ENCODE data around the gene ZFP36. TPM values are rescaled to one million over a fixed set of nuclear protein-coding genes. Genes with fewer than 3 reads are reported as not detected.

ZFP36 gene
- total RNA-seq, 2 donors from 2014 or later: 55.8 to 108 TPM

DNA sequence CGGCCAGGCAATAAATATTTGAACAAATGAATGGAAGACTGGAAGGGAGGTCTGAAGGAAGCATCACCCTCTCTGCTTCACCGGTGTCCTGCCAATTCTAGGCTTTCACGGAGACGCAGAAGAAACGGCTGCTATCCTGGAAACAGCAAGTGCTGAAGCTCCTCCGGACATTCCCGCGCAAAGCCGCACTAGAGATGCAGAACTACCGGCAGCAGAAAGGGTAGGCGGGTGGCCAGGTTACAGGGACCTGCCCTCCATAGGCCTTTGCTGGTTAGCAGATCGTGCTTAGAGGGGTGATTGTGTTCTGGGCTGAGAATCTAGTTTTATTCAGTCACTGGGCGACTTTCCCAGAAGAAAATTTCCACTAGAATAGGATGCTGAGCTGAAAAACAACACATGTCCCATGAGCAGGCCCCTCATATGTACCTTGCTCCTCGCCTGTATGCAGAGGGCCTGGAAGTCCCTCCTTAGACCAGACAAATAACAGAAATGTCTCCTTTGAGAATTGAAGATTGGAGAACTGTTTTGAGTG lies 26.7 kb upstream of the ZFP36 start:
- no peak for ATAC-seq
- no peak overlapping the region for H3K4me3 ChIP-seq
- peaks cover 7 to 43% of the 10 kb centered on the region in 2 donors for H3K36me3 ChIP-seq (replicated peaks in 1 of 2; ENCODE audit: insufficient read depth in 1 of 2, low read depth in 2 of 2)
- no peak overlapping the region for H3K27ac ChIP-seq
- no peak for DNase-seq
- H3K4me1 ChIP-seq: no peaks in the 10 kb centered on the region
- H3K27me3 ChIP-seq: no peaks in the 10 kb centered on the region
- intact Hi-C loops (cut with DNase I): loop anchor here (5.0 kb wide), 1 partner anchor 33 kb away; no protein-coding TSS in a partner anchor
- WGBS, 2 donors: 91 to 96% methylated on average over 14 of the region's 14 CpGs
- H3K9me3 ChIP-seq: no peaks in the 10 kb centered on the region
- TF ChIP-seq POLR2A (IDR thresholded peaks at IDR 0.05): no peak
- TF ChIP-seq, protein P1, sequence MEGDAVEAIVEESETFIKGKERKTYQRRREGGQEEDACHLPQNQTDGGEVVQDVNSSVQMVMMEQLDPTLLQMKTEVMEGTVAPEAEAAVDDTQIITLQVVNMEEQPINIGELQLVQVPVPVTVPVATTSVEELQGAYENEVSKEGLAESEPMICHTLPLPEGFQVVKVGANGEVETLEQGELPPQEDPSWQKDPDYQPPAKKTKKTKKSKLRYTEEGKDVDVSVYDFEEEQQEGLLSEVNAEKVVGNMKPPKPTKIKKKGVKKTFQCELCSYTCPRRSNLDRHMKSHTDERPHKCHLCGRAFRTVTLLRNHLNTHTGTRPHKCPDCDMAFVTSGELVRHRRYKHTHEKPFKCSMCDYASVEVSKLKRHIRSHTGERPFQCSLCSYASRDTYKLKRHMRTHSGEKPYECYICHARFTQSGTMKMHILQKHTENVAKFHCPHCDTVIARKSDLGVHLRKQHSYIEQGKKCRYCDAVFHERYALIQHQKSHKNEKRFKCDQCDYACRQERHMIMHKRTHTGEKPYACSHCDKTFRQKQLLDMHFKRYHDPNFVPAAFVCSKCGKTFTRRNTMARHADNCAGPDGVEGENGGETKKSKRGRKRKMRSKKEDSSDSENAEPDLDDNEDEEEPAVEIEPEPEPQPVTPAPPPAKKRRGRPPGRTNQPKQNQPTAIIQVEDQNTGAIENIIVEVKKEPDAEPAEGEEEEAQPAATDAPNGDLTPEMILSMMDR (IDR thresholded peaks at IDR 0.05): no peak

DNA sequence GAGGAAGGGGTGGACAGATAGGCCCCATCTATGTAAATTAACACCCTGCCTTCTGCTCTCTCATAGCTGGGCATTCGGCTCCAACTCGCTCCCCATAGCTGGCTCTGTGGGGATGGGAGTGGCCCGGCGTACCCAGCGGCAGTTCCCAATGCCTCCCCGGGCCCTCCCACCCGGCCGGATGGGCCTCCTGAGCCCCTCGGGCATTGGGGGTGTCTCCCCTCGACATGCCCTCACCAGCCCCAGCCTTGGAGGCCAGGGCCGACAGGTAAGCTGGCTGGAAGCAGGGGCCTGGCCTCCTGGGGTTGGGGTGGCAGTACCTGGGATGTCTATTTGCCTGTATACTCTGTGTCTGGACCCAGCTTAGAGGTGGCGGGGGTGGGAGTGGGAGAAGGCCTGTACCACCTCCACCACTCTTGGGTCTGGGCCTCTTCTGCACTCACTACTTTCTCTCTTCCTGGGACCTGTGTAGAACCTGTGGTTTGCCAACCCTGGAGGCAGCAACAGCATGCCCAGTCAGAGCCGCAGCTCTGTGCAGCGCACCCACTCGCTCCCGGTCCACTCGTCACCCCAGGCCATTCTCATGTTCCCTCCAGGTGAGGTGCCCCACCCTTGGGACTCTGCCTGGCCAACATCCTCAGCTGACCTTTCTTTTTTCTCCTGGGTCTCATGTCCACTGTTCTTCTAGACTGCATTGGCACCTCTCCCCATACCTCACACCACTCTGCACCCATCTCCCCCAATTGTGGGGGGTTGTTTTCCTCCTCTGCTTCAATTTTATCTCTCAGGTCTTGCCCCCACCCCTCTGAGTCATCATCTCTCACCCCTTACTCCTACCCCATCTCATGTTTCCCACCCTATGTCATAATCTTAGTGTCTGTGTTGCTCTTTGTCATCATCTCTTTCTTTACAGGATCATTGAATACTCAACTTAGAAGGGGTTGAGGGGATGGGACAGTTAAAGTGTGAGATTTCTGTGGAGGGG lies 25.8 kb upstream of the ZFP36 start:
- no peak overlapping the region for H3K4me3 ChIP-seq
- no peak for DNase-seq

DNA sequence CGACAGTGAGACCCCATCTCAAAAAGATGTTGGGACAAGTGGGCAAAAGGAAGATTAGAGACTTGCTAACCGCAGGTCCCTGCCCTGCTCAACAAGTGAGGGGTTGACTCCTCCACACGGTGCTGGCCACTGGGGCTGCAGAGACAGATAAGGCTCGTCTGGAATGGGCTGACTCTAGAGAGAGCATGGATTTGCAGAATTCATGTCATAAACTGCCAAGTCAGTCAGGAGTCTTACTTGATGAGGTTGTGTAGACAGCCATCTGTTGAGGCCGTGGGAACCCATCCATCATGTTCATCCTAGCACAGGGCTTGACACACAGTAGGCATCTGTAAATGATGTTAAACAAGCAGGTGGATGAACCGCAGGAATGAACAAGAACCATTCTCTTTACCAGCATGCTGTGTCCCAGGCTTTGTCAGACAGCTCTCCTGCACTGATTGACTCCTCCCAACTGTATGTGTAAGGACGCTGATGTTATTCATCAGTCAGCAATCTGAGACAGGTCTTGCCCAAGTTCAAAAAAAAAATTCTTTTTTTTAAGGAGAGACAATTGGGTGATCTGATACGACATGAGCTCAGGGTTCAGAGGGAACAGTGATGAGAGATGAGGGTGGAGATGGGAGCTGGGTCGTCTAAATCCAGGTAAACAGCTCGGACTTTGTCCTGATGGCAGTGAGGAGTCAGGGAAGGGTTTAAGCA lies 24.6 kb upstream of the ZFP36 start:
- Histone ChIP-seq H3K36me3 (replicated peaks in 1 of 2; ENCODE audit: insufficient read depth in 1 of 2, low read depth in 2 of 2) (peaks cover 7 to 39% of the 10 kb centered on the region in 2 donors), H3K4me3 (no peak overlapping the region), H3K4me1 (no peaks in the 10 kb centered on the region), H3K9me3 (no peaks in the 10 kb centered on the region), H3K27me3 (no peaks in the 10 kb centered on the region), H3K27ac (no peak overlapping the region)
- ATAC-seq (no peak), DNase-seq (no peak)
- 67 to 68% methylated on average over 10 of the region's 10 CpGs for WGBS, 2 donors
- intact Hi-C loops (cut with DNase I): loop anchor here (5.0 kb wide), 1 partner anchor 35 kb away; no protein-coding TSS in a partner anchor
- TF ChIP-seq POLR2A (IDR thresholded peaks at IDR 0.05): no peak
- TF ChIP-seq, protein P1 (IDR thresholded peaks at IDR 0.05): no peak

More for the DNA sequence above, 25.8 kb upstream of the ZFP36 start:
- Histone ChIP-seq H3K27ac (no peak overlapping the region), H3K9me3 (no peaks in the 10 kb centered on the region), H3K36me3 (replicated peaks in 1 of 2; ENCODE audit: insufficient read depth in 1 of 2, low read depth in 2 of 2) (peaks cover 7 to 46% of the 10 kb centered on the region in 2 donors), H3K4me1 (no peaks in the 10 kb centered on the region), H3K27me3 (no peaks in the 10 kb centered on the region)
- no peak for ATAC-seq
- TF ChIP-seq, protein P1 (IDR thresholded peaks at IDR 0.05): no peak
- TF ChIP-seq POLR2A (IDR thresholded peaks at IDR 0.05): no peak
- intact Hi-C loops (cut with DNase I): loop anchor here (5.0 kb wide), 1 partner anchor 34 kb away; no protein-coding TSS in a partner anchor
- 88 to 90% methylated on average over 9 to 16 of the region's 17 CpGs for WGBS, 2 donors

DNA sequence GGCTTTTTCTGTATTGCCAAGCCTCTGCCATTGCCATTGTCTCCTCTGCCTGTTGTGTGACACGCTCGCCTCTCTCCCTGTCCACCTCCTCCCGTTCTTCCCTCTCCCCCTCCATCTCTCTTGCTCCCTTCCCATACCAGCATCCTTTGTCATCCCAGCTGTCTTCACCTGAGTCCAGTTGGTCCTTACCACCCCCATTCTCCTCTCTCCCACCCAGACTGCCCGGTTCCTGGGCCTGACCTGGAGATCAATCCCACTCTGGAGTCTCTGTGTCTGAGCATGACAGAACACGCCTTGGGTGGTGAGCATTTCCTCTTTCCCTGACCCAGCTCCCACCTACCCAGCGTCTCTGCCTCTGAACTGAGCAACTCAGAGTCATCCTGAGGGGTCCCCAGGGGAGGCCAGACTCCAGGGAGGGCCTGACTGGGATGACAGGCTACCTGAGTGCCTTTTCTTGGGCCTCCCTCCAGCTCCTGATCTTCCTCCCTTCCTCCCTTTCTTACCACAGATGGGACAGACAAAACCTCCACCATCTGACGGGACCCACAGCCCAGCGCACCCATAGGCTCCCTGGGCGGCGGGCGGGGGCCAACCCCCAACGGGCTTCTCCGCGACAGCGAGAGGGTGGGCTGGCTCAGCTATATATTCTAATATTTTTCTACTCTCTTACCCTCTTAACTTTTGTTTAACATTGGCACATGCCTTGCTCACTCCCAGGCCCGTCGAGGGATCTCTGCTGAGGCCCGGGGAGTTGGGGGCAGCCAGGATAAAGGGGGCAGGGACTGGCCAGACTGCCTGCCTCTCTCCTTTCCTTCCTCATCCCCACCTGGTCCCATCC lies 23.4 kb upstream of the ZFP36 start:
- H3K4me3 ChIP-seq: no peak overlapping the region
- no peak for ATAC-seq
- H3K9me3 ChIP-seq: no peaks in the 10 kb centered on the region
- H3K4me1 ChIP-seq: no peaks in the 10 kb centered on the region
- no peak for DNase-seq
- 87 to 91% methylated on average over 17 to 18 of the region's 18 CpGs for WGBS, 2 donors
- peaks cover 7 to 31% of the 10 kb centered on the region in 2 donors for H3K36me3 ChIP-seq (replicated peaks in 1 of 2; ENCODE audit: insufficient read depth in 1 of 2, low read depth in 2 of 2)
- H3K27me3 ChIP-seq: no peaks in the 10 kb centered on the region
- intact Hi-C loops (cut with DNase I): loop anchor here (5.0 kb wide), 1 partner anchor 36 kb away; no protein-coding TSS in a partner anchor
- no peak overlapping the region for H3K27ac ChIP-seq
- TF ChIP-seq, protein P1 (IDR thresholded peaks at IDR 0.05): no peak
- no peak for TF ChIP-seq POLR2A (IDR thresholded peaks at IDR 0.05)
